HG03558 (cell line): Measurements from ENCODE around the gene ZNF652.
A peak's percentile ranks its signal among the peaks of the same experiment; 100 is the strongest.

Experiments
- ATAC-seq: cut with Tn5 transposase; IDR thresholded peaks from one replicate; pipeline ENCODE4 v1.9.1; 2021; ENCODE audit warnings: moderate number of reproducible peaks; ENCODE audit not compliant: unreplicated experiment; ENCODE audit errors: extremely low read depth

Gene ZNF652

DNA sequence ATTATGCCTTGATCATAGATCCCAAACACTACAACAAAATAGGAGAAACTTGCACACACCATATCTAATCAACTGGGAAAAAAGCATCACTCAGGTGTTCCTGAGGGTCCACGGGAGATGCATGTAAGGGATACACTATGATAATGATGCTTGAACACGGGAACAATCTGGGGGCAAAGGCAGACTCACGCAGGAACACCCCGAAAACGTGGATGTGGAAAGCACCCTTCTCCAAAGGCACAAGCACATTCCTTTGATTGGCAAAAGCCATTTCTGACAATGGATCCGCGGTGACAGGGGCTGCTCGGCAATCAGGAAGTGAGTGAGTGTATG, 1.3 kb downstream of the ZNF652 start:
- ATAC-seq, result no peak

DNA sequence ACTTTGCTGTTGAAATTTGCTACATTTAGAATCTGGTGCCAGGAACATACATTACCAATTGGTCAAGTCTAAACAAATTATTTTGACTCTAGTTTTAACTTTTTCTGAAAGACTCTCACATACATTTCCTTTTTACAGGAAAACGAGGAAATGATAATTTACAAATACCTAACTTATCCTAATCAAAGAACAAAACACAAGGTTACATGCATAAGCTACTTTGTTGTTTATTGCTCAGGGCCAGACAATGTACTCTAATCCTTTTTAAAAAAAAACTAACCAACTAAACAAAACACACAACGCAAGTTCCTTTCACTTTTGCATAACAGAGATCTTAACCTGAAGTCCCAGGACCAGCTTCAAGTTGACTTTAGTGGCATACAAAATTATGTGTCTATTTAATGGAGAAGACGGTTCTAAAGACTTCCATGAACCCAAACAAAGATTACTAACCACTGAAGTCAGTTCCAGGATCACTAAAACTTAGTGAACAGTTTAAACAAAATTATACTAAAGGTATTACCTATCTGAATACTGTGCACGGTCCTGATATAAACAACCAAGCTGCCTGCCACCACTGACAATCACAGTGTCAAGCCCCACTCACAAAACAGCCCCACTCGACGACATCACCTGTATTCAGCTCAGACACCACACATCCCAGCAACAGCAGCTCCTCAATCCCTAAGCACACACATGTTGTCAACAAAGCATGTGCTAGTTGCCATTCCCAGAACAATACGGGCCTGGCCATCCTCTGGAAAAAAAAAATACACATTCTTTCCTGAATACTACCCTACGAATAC, 1.9 kb downstream of the ZNF652 start:
- no peak for ATAC-seq

GRCh38 chr17:49358641-49359247, 3.3 kb downstream of the ZNF652 start:
- no peak for ATAC-seq

DNA sequence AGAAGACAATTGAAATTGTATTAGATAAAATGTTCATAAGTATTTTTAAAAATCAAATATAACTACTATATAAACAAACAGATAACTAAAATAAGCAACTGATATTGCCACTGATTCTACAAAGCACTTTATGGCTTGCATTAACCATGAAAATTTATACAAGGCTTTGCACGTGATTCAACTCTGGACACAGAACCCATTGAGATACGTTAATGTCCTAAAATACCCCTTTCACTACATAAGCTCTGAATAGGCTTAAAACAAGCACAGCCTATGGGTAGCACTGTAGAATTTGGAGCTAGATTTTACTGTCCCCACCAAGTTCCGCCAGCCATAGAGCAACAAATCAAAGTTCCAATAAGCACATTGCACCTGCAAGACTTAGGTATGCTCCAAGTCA, 4.5 kb downstream of the ZNF652 start:
- no peak for ATAC-seq

GRCh38 chr17:49356320-49356719, 5.7 kb downstream of the ZNF652 start:
- no peak for ATAC-seq

DNA sequence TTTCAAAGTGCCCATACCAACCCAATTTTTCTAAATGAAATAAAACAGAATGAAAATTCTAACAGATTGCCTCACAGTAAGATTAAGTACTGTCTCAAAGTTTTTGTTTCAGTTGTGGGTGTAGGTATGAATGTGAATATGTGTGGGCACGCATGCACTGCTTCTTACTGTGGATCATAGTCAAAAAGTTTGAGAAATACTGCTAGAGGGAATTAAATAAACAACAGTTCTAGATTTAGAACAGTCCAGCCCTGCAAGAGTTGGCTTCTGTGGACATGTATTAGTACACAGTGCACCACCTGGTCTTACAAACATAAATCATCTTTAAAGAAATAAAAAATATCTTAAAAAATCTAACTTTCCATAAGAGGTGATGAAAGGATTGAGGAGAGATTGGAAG, 8.4 kb downstream of the ZNF652 start:
- ATAC-seq, result no peak

DNA sequence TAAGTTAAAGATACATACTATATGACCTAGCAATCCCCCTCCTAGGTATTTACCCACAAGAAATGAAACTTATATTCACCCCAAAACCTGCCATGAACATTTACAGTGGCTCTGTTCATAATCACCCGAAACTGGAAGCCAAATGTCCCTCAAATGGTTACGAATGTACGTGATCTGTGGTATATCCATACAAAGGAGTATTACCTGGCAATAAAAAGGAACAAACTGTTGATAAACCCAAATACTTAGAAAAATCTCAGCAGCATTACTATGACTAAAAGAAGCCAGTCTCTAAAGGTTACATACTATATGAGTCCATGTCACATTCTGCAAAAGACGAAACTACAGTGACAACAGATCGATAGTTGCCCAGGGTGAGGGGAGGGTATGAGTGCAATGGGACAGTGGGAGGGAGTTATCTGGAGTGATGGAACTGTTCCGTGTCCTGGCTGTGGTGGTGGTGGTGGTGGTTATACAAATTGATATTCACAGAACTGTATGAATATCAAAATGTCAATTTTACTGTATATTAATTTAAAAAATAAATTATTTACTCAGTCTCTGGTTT, 9.4 kb downstream of the ZNF652 start:
- no peak for ATAC-seq

GRCh38 chr17:49351572-49352140, 10.4 kb downstream of the ZNF652 start:
- ATAC-seq, result no peak

GRCh38 chr17:49349541-49349940, 12.5 kb downstream of the ZNF652 start:
- ATAC-seq, result no peak

- ATAC-seq, result no peak
Measured at GRCh38 chr17:49344914-49345313, 17.1 kb downstream of the ZNF652 start.

GRCh38 chr17:49343273-49343672, 18.8 kb downstream of the ZNF652 start:
- no peak for ATAC-seq

GRCh38 chr17:49342575-49342936, 19.5 kb downstream of the ZNF652 start:
- ATAC-seq, result peak; percentile 27

DNA sequence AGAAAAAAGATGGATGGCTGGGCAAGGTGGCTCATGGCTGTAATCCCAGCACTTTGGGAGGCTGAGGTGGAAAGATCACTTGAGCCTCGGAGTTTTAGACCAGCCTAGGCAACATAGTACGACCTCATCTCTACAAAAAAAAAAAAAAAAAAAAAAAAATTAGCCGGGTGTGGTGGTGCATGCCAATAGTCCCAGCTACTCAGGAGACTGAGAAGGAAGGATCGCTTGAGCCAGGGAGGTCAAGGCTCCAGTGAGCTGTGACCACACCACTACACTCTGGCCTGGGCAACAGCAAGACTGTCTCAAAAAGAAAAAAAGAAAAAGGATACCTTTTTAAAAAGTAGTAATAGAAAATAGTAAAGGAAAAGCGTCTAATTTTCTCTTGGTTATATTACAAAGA, 20.7 kb downstream of the ZNF652 start:
- ATAC-seq, result no peak

GRCh38 chr17:49339354-49339753, 22.7 kb downstream of the ZNF652 start:
- no peak for ATAC-seq

GRCh38 chr17:49338883-49339282, 23.2 kb downstream of the ZNF652 start:
- ATAC-seq, result no peak

- ATAC-seq, result no peak
Measured at GRCh38 chr17:49337884-49338283, 24.2 kb downstream of the ZNF652 start.

- no peak for ATAC-seq
Measured at GRCh38 chr17:49334744-49335512, 27.1 kb downstream of the ZNF652 start.

DNA sequence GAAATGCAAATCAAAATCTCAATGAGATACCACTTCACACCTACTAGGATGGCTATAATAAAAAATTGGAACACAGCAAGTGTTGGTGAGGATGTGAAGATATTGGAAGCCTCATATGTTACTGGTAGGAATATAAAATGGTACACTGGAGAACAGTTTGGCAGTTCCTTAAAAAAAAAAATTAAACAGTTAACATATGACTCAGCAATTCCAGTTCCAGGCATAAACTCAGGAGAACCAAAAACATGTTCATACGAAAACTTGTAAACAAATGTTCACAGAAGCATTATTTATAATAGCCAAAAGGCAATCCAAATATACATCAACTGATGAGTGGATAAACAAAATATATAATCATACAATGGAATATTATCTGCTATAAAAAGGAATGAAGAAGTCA, 28.2 kb downstream of the ZNF652 start:
- no peak for ATAC-seq

- ATAC-seq, result no peak
Measured at GRCh38 chr17:49327835-49328784, 33.9 kb downstream of the ZNF652 start.

DNA sequence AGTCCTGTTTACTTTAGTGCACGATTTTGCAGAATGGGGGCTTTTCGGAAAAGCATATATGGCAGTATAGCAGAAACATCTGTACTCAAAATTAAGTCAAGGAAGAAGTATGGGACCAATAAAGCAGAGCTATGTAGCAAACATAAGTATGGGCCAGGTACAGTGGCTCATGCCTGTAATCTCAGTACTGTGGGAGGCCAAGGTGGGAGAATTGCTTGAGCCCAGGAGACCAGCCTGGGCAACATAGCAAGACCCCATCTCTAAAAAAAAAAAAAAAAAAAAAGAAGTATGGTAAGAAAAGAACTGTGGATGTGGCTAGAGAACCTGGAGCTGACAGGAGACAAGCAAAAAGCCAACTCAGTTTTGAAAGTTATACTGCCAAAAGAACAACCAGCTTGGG, 36.1 kb downstream of the ZNF652 start:
- no peak for ATAC-seq
